Astrocyte of the cerebellum (primary cell): ENCODE measurements around the gene ALOX15B.

Experiments
- DNase-seq: peaks from one replicate; pipeline ENCODE4 v3.0.0-alpha.2; 2011; ENCODE audit warnings: low read depth
- H3K4me3 ChIP-seq: 2 replicates; pipeline ENCODE4 v1.5.1; 2011; ENCODE audit warnings: mild to moderate bottlenecking, low read depth, low read length, moderate library complexity
- CTCF ChIP-seq: IDR thresholded peaks from 2 replicates; pipeline ENCODE4 v1.5.1; 2012; ENCODE audit warnings: low read length, low read depth, moderate library complexity, mild to moderate bottlenecking; ENCODE audit errors: missing control alignments
- in situ Hi-C: cut with HindIII; loops from 2 replicates; pipeline ENCODE4 v1.10.0; 2017; ENCODE audit warnings: low sequenced_read_pairs

ALOX15B gene

DNA sequence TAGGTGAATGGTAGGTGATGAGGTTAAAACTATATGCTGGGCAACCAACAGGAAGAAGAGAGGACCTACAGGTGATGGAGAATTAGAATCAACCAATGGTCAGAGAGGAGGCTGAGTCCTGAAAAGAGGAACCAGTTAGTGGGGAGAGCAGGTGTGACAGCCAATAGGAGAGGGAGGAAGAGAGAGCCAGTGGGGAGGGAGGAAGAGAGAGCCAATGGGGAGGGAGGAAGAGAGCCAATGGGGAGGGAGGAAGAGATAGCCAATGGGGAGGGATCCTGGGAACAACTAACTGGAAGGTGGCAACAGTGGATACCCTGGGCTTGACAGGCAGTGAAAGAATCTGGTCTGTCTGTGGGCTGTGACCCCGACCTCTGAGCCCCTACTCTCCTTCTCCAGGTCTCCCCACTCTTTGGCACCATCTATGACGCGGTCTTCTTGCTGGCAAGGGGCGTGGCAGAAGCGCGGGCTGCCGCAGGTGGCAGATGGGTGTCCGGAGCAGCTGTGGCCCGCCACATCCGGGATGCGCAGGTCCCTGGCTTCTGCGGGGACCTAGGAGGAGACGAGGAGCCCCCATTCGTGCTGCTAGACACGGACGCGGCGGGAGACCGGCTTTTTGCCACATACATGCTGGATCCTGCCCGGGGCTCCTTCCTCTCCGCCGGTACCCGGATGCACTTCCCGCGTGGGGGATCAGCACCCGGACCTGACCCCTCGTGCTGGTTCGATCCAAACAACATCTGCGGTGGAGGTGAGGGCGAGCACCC is 32.7 kb upstream of the ALOX15B start:
- TF ChIP-seq CTCF = no peak
- in situ Hi-C loops = loop anchor here (5.0 kb wide), 1 partner anchor 106 kb away; no protein-coding TSS in a partner anchor
- H3K4me3 ChIP-seq = no peak overlapping the region
- no peak for DNase-seq

DNA sequence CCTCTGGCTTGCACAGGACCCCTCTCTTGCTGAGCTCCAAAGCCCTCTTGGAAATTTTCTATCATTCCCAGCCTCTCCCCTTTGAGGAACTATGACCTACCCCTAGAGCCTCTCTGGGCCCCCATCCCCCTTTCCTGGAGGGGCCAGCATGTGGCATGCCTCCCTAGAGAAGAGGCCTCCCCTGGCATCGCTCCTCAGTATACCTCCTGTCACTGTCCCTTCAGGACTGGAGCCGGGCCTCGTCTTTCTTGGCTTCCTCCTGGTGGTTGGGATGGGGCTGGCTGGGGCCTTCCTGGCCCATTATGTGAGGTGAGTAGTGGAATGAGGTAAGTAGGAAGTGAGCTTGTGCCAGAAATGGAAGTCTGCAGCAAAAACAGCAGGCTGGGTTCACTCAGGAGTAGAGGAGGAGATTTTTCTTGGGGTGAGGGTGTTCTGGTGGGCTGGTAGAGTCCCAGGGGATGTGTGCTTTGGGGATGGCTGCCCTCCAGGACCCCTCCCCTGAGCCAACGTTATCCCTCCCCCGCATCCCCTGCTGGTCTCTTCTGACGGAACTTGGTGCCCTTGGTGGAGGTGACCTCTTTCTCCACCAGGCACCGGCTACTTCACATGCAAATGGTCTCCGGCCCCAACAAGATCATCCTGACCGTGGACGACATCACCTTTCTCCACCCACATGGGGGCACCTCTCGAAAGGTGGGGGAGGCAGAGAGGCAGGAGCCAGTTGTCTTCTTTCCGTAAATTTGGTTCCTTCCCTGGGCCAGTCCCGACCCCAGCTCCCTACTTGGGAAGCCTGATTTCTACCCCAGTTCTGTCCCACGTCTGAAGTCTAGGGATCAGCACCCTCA is 31.8 kb upstream of the ALOX15B start:
- in situ Hi-C loops = loop anchor here (5.0 kb wide), 1 partner anchor 105 kb away; no protein-coding TSS in a partner anchor
- H3K4me3 ChIP-seq = no peak overlapping the region
- no peak for DNase-seq
- TF ChIP-seq CTCF = no peak

- in situ Hi-C loops = loop anchor here (5.0 kb wide), 1 partner anchor 104 kb away; no protein-coding TSS in a partner anchor
- no peak for DNase-seq
- no peak for TF ChIP-seq CTCF
- no peak overlapping the region for H3K4me3 ChIP-seq
Measured at GRCh38 chr17:8007836-8008235, 31.0 kb upstream of the ALOX15B start.

- in situ Hi-C loops = no loop called here
- TF ChIP-seq CTCF = no peak
- no peak for DNase-seq
- no peak overlapping the region for H3K4me3 ChIP-seq
Measured at GRCh38 chr17:8012045-8012580, 26.7 kb upstream of the ALOX15B start.

- DNase-seq = no peak
- in situ Hi-C loops = no loop called here
- no peak for TF ChIP-seq CTCF
- no peak overlapping the region for H3K4me3 ChIP-seq
Measured at GRCh38 chr17:8012996-8013640, 25.7 kb upstream of the ALOX15B start.
